ENCODE results near the gene UST.

DNA sequence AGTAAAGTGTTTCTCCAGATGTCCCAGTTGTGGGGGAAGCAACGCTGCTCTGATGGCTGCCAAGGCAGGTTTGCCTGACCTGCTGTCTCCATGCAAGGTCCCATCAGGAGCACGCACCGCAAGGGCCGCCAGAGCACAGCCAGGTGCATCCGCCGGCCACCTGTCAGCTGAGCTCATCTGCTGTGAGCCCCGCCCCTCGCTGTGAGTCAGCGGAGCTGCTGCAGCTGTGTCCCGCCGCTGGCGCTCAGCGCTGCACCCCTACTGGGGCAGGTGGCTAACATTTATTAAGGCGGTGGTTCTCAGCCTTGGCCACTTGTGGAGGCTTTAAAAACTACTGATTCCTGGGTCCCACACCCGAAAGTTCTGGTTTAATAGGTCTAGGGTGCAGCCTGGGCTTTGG is 225.7 kb downstream of the UST start:
- TF ChIP-seq POLR2A (IDR thresholded peaks at IDR 0.05; ENCODE audit: low read depth, low read length): no peak
- TF ChIP-seq POLR2AphosphoS5 (IDR thresholded peaks at IDR 0.05; ENCODE audit: low read depth, low read length): no peak
- TF ChIP-seq POU2F2 (IDR thresholded peaks at IDR 0.05; ENCODE audit: low read depth, low read length): no peak

All from GM12891 (cell line).